Mesendoderm (in vitro differentiated cells): Measurements from ENCODE around the gene MPDU1.
"Not testable (repeated sequence)": the region's sequence is repeated elsewhere in the genome, so short reads cannot be mapped to it uniquely, and the experiment has no call there.

Experiments used
- DNase-seq: peaks from one replicate; pipeline ENCODE4 v3.0.0; 2013
- H2AK5ac ChIP-seq: 2 replicates; pipeline ENCODE4 v1.6.1; 2013; ENCODE audit warnings: low read length, inconsistent platforms
- H2BK120ac ChIP-seq: 2 replicates; pipeline ENCODE4 v1.6.1; 2013; ENCODE audit warnings: low read depth, mild to moderate bottlenecking, low read length, moderate library complexity, mixed read lengths
- H2BK15ac ChIP-seq: replicated peaks from 2 replicates; pipeline ENCODE4 v1.6.1; 2013; ENCODE audit warnings: low read depth, mild to moderate bottlenecking, moderate library complexity
- H2BK5ac ChIP-seq: 2 replicates; pipeline ENCODE4 v1.6.1; 2013; ENCODE audit warnings: low read length, inconsistent platforms
- H3K18ac ChIP-seq: 2 replicates; pipeline ENCODE4 v1.6.1; 2013; ENCODE audit warnings: mild to moderate bottlenecking, low read length, mixed read lengths
- H3K23ac ChIP-seq: one replicate; pipeline ENCODE4 v1.6.1; 2013; ENCODE audit warnings: low read length
- H3K27ac ChIP-seq: 2 replicates; pipeline ENCODE4 v1.5.1; 2013; ENCODE audit warnings: low read depth, mild to moderate bottlenecking, inconsistent platforms, low read length, moderate library complexity
- H3K27me3 ChIP-seq: 2 replicates; pipeline ENCODE4 v1.6.1; 2013; ENCODE audit warnings: low read length, control low read depth, mild to moderate bottlenecking, inconsistent platforms; ENCODE audit not compliant: insufficient read depth, poor library complexity
- H3K36me3 ChIP-seq: 2 replicates; pipeline ENCODE4 v1.6.1; 2013; ENCODE audit warnings: low read length, inconsistent platforms; ENCODE audit not compliant: control insufficient read depth, insufficient read depth
- H3K4ac ChIP-seq: one replicate; pipeline ENCODE4 v1.6.1; 2013; ENCODE audit warnings: low read depth, mild to moderate bottlenecking, low read length, moderate library complexity
- H3K4me1 ChIP-seq: 2 replicates; pipeline ENCODE4 v1.6.1; 2013; ENCODE audit warnings: low read depth, low read length, inconsistent platforms; ENCODE audit not compliant: control insufficient read depth
- H3K4me2 ChIP-seq: 2 replicates; pipeline ENCODE4 v1.6.1; 2013; ENCODE audit warnings: low read length
- H3K4me3 ChIP-seq: 2 replicates; pipeline ENCODE4 v1.5.1; 2013; ENCODE audit warnings: mild to moderate bottlenecking, low read length
- H3K56ac ChIP-seq: one replicate; pipeline ENCODE4 v1.6.1; 2013; ENCODE audit warnings: low read length
- H3K79me1 ChIP-seq: 2 replicates; pipeline ENCODE4 v1.6.1; 2013; ENCODE audit warnings: low read length, inconsistent platforms
- H3K79me2 ChIP-seq: 2 replicates; pipeline ENCODE4 v1.6.1; 2013; ENCODE audit warnings: mild to moderate bottlenecking, low read length; ENCODE audit not compliant: control insufficient read depth, insufficient read depth
- H3K9ac ChIP-seq: 2 replicates; pipeline ENCODE4 v1.6.1; 2013; ENCODE audit warnings: low read length, inconsistent platforms
- H4K5ac ChIP-seq: one replicate; pipeline ENCODE4 v1.6.1; 2013; ENCODE audit warnings: low read length
- H4K8ac ChIP-seq: one replicate; pipeline ENCODE4 v1.6.1; 2013; ENCODE audit warnings: low read depth, mild to moderate bottlenecking, control low read depth, low read length, moderate library complexity
- WGBS: extraction: QIAGEN DNeasy Blood & Tissue Kit; methylation state at CpG from one replicate; pipeline ENCODE4 v1.1.7; 2013; ENCODE audit warnings: low lambda C conversion rate, missing lambda C conversion rate; ENCODE audit not compliant: insufficient coverage; ENCODE audit errors: extremely low coverage; 5-methylcytosine and 5-hydroxymethylcytosine counted together

Gene MPDU1

GRCh38 chr17:7592422-7593021 lies 8.9 kb downstream of the MPDU1 start:
- WGBS: no CpG with 5 or more reads among the region's 23 CpGs
- H3K4me2 ChIP-seq: no peak overlapping the region
- no peak overlapping the region for H2BK15ac ChIP-seq
- no peak for DNase-seq
- H3K23ac ChIP-seq: no peak overlapping the region
- no peak overlapping the region for H2BK120ac ChIP-seq
- no peak overlapping the region for H3K56ac ChIP-seq
- H3K4me1 ChIP-seq: peaks cover 3% of the 10 kb centered on the region
- no peak overlapping the region for H3K9ac ChIP-seq
- H2AK5ac ChIP-seq: no peak overlapping the region
- H3K27ac ChIP-seq: no peak overlapping the region
- H4K5ac ChIP-seq: no peak overlapping the region
- H3K4ac ChIP-seq: no peak overlapping the region
- no peaks in the 10 kb centered on the region for H3K27me3 ChIP-seq
- peaks cover 1% of the 10 kb centered on the region for H3K79me2 ChIP-seq
- H3K4me3 ChIP-seq: no peak overlapping the region
- H3K36me3 ChIP-seq: peaks cover 4% of the 10 kb centered on the region
- no peaks in the 10 kb centered on the region for H3K79me1 ChIP-seq
- no peak overlapping the region for H2BK5ac ChIP-seq
- no peak overlapping the region for H4K8ac ChIP-seq
- H3K18ac ChIP-seq: no peak overlapping the region

- Histone ChIP-seq H3K4ac (no peak overlapping the region), H3K27me3 (no peaks in the 10 kb centered on the region), H3K23ac (no peak overlapping the region), H2BK5ac (no peak overlapping the region), H3K4me1 (peaks cover 3% of the 10 kb centered on the region), H2BK120ac (no peak overlapping the region), H2BK15ac (no peak overlapping the region), H4K8ac (no peak overlapping the region), H3K18ac (no peak overlapping the region), H3K9ac (no peak overlapping the region), H4K5ac (no peak overlapping the region), H3K36me3 (peaks cover 4% of the 10 kb centered on the region), H2AK5ac (no peak overlapping the region), H3K79me2 (peaks cover 1% of the 10 kb centered on the region), H3K56ac (no peak overlapping the region), H3K4me3 (no peak overlapping the region), H3K79me1 (no peaks in the 10 kb centered on the region), H3K27ac (no peak overlapping the region), H3K4me2 (no peak overlapping the region)
- no peak for DNase-seq
- no CpG with 5 or more reads among the region's 12 CpGs for WGBS
Observed at GRCh38 chr17:7593296-7593695, 9.6 kb downstream of the MPDU1 start.

DNA sequence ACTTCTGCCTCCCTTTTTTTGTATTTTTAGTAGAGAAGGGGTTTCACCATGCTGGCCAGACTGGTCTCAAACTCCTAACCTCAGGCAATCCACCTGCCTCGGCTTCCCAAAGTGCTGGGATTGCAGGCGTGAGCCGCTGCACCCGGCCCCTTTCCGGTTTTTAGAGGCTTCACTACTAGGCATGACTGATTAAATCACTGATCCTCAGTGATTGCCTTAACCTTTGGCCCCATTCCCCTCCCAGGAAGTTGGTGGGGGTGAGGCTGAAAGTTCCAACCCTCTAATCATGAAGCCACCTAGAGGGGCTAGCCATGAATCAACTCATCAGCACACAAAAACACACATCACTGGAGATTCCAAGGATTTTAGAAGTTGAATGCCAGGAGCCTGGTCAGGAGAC lies 13.9 kb downstream of the MPDU1 start:
- H3K27me3 ChIP-seq, H3K56ac ChIP-seq, DNase-seq, H2BK5ac ChIP-seq, H3K18ac ChIP-seq, H4K8ac ChIP-seq, H3K4me3 ChIP-seq, H3K4me1 ChIP-seq, H3K36me3 ChIP-seq, H3K4ac ChIP-seq, H3K79me1 ChIP-seq, H3K9ac ChIP-seq, H3K27ac ChIP-seq, H3K79me2 ChIP-seq, H2BK120ac ChIP-seq, H2AK5ac ChIP-seq, H3K4me2 ChIP-seq, H2BK15ac ChIP-seq, H3K23ac ChIP-seq, H4K5ac ChIP-seq: not testable (repeated sequence)
- WGBS: no CpG with 5 or more reads among the region's 5 CpGs

- Histone ChIP-seq H3K36me3 (peaks cover 3% of the 10 kb centered on the region), H3K9ac (no peak overlapping the region), H2BK5ac (no peak overlapping the region), H3K18ac (no peak overlapping the region), H3K4ac (no peak overlapping the region), H2BK15ac (no peak overlapping the region), H3K4me1 (no peaks in the 10 kb centered on the region), H3K79me1 (peaks cover 3% of the 10 kb centered on the region), H3K56ac (no peak overlapping the region), H3K23ac (no peak overlapping the region), H3K27ac (no peak overlapping the region), H3K79me2 (peaks cover 2% of the 10 kb centered on the region), H4K5ac (no peak overlapping the region), H2AK5ac (no peak overlapping the region), H3K4me3 (no peak overlapping the region), H3K27me3 (no peaks in the 10 kb centered on the region), H4K8ac (no peak overlapping the region), H3K4me2 (no peak overlapping the region), H2BK120ac (no peak overlapping the region)
- WGBS: no CpG with 5 or more reads among the region's 4 CpGs
- DNase-seq: peak; percentile 26
Observed at GRCh38 chr17:7606280-7606679, 22.6 kb downstream of the MPDU1 start.

GRCh38 chr17:7610641-7611040 lies 27.0 kb downstream of the MPDU1 start:
- Histone ChIP-seq H3K18ac (no peak overlapping the region), H3K4me2 (no peak overlapping the region), H3K56ac (no peak overlapping the region), H4K8ac (no peak overlapping the region), H3K79me1 (peaks cover 19% of the 10 kb centered on the region), H3K23ac (no peak overlapping the region), H3K4me3 (no peak overlapping the region), H3K36me3 (peaks cover 2% of the 10 kb centered on the region), H2BK15ac (no peak overlapping the region), H2BK5ac (no peak overlapping the region), H3K4me1 (peaks cover 11% of the 10 kb centered on the region), H3K4ac (no peak overlapping the region), H4K5ac (no peak overlapping the region), H3K79me2 (peaks cover 15% of the 10 kb centered on the region), H3K27ac (no peak overlapping the region), H3K27me3 (no peaks in the 10 kb centered on the region), H2AK5ac (no peak overlapping the region), H2BK120ac (no peak overlapping the region), H3K9ac (no peak overlapping the region)
- no CpG with 5 or more reads among the region's 2 CpGs for WGBS
- DNase-seq: no peak

- Histone ChIP-seq H3K4ac (no peak overlapping the region), H3K23ac (no peak overlapping the region), H3K18ac (no peak overlapping the region), H3K4me3 (no peak overlapping the region), H3K9ac (peak overlapping the region; percentile 40), H4K8ac (no peak overlapping the region), H3K79me1 (peaks cover 17% of the 10 kb centered on the region), H3K79me2 (peaks cover 15% of the 10 kb centered on the region), H3K27ac (no peak overlapping the region), H4K5ac (no peak overlapping the region), H3K56ac (no peak overlapping the region), H2BK120ac (no peak overlapping the region), H3K4me2 (no peak overlapping the region), H2BK15ac (no peak overlapping the region), H3K27me3 (no peaks in the 10 kb centered on the region), H3K4me1 (peaks cover 11% of the 10 kb centered on the region), H2BK5ac (no peak overlapping the region), H3K36me3 (no peaks in the 10 kb centered on the region), H2AK5ac (no peak overlapping the region)
- WGBS: no CpG with 5 or more reads among the region's 3 CpGs
- no peak for DNase-seq
Observed at GRCh38 chr17:7611635-7612293, 28.1 kb downstream of the MPDU1 start.
